OCI-LY7 (cell line): Measurements from ENCODE around the gene PRKN.

Experiments
- CTCF ChIP-seq: fragments of 200-600 bp; sonication (generic); conservative IDR thresholded peaks from 2 replicates; pipeline ENCODE4 v1.5.1; 2014; ENCODE audit warnings: mild to moderate bottlenecking, antibody characterized with exemption, low read length, moderate library complexity, mixed read lengths
- EZH2phosphoT487 ChIP-seq: fragments of 200-600 bp; sonication (generic); IDR thresholded peaks from 2 replicates; pipeline ENCODE4 v1.6.1; 2018; ENCODE audit warnings: low read depth, borderline replicate concordance, mild to moderate bottlenecking, mixed run types, antibody characterized with exemption, low read length, moderate library complexity, mixed read lengths

- TF ChIP-seq CTCF (no peak), EZH2phosphoT487 (no peak)
These were observed 61.3 kb downstream of the PRKN start for GRCh38 chr6:162666246-162666645.
